Endodermal cell (in vitro differentiated cells): ENCODE measurements around the gene CLDN18. TPM values are rescaled to one million over a fixed set of nuclear protein-coding genes. Genes with fewer than 3 reads are reported as not detected.

Source experiments
- DNase-seq: peaks from one replicate; pipeline ENCODE4 v3.0.0-alpha.2; 2017
- H3K27ac ChIP-seq: 2 replicates; pipeline ENCODE4 v1.5.1; 2013; ENCODE audit warnings: mild to moderate bottlenecking, low read depth, low read length, moderate library complexity
- H3K27me3 ChIP-seq: 2 replicates; pipeline ENCODE4 v1.6.1; 2013; ENCODE audit warnings: mild to moderate bottlenecking, low read length, moderate library complexity; ENCODE audit not compliant: insufficient read depth, control insufficient read depth, poor library complexity, severe bottlenecking
- H3K36me3 ChIP-seq: 2 replicates; pipeline ENCODE4 v1.7.0; 2013; ENCODE audit warnings: mild to moderate bottlenecking, low read length, moderate library complexity; ENCODE audit not compliant: control insufficient read depth, insufficient read depth
- H3K4me1 ChIP-seq: one replicate; pipeline ENCODE4 v1.7.0; 2013; ENCODE audit warnings: low read length; ENCODE audit not compliant: control insufficient read depth, insufficient read depth
- H3K4me3 ChIP-seq: 2 replicates; pipeline ENCODE4 v1.5.1; 2013; ENCODE audit warnings: mild to moderate bottlenecking, low read length, moderate library complexity
- H3K9ac ChIP-seq: 2 replicates; pipeline ENCODE4 v1.6.1; 2013; ENCODE audit warnings: mild to moderate bottlenecking, low read length, moderate library complexity; ENCODE audit not compliant: poor library complexity, severe bottlenecking; ENCODE audit errors: extremely low read depth
- H3K9me3 ChIP-seq: 2 replicates; pipeline ENCODE4 v1.6.1; 2013; ENCODE audit warnings: mild to moderate bottlenecking, low read length, moderate library complexity; ENCODE audit not compliant: control insufficient read depth
- H3K27ac Mint-ChIP-seq: 2 replicates; pipeline ENCODE4 v1.8.0; 2020; ENCODE audit warnings: mixed read lengths
- H3K27me3 Mint-ChIP-seq: 2 replicates; pipeline ENCODE4 v1.8.0; 2021; ENCODE audit warnings: mild to moderate bottlenecking, mixed read lengths; ENCODE audit not compliant: insufficient read depth
- H3K36me3 Mint-ChIP-seq: 2 replicates; pipeline ENCODE4 v1.8.0; 2020; ENCODE audit warnings: low read depth, mixed read lengths
- H3K4me1 Mint-ChIP-seq: 2 replicates; pipeline ENCODE4 v1.8.0; 2020; ENCODE audit warnings: mixed read lengths
- H3K4me3 Mint-ChIP-seq: 2 replicates; pipeline ENCODE4 v1.8.0; 2020; ENCODE audit warnings: mild to moderate bottlenecking, moderate library complexity, mixed read lengths
- H3K9me3 Mint-ChIP-seq: 2 replicates; pipeline ENCODE4 v1.8.0; 2020; ENCODE audit warnings: mild to moderate bottlenecking, mixed read lengths
- CTCF ChIP-seq: fragments of 200-600 bp; sonication (generic); conservative IDR thresholded peaks from 2 replicates; pipeline ENCODE4 v1.5.0; 2021; ENCODE audit warnings: antibody characterized with exemption, mild to moderate bottlenecking
- WGBS, 2 experiments: methylation state at CpG; one replicate each; pipeline versions ENCODE4 v1.1.5 to v1.1.7; 2013; ENCODE audit warnings: missing lambda C conversion rate in 2 of 2, mixed read lengths in 1 of 2; ENCODE audit not compliant: insufficient coverage in 1 of 2, insufficient read length in 1 of 2; 5-methylcytosine and 5-hydroxymethylcytosine counted together
- total RNA-seq, 2 donors: library from RNA; stranded (reverse); fragmentation: NEBNext Ultra II Directional in 1 of 2; extraction: Animal tissue kit (Norgen Biotek cat#: 25700) in 1 of 2; gene quantifications; 2 replicates in 1 of 2; 3 replicates in 1 of 2; pipeline ENCODE4 v1.2.1, GENCODE V29; 2021

CLDN18 gene
- total RNA-seq, 2 donors from 2014 or later: 0.13 to 0.27 TPM

GRCh38 chr3:138003069-138003468, 6.9 kb upstream of the CLDN18 start:
- 85 to 100% methylated on average over 1 to 2 of the region's 2 CpGs for WGBS, 2 experiments
- no peak overlapping the region for H3K27ac ChIP-seq
- Mint-ChIP-seq H3K27me3 (peaks cover 34% of the 10 kb centered on the region), H3K4me1 (peaks cover 4% of the 10 kb centered on the region), H3K36me3 (no peaks in the 10 kb centered on the region), H3K27ac (no peak overlapping the region), H3K4me3 (no peak overlapping the region), H3K9me3 (no peaks in the 10 kb centered on the region)
- H3K27me3 ChIP-seq: no peaks in the 10 kb centered on the region
- H3K9me3 ChIP-seq: no peaks in the 10 kb centered on the region
- H3K4me1 ChIP-seq: peaks cover 4% of the 10 kb centered on the region
- DNase-seq: no peak
- no peaks in the 10 kb centered on the region for H3K36me3 ChIP-seq
- TF ChIP-seq CTCF: no peak
- H3K9ac ChIP-seq: no peak overlapping the region
- no peak overlapping the region for H3K4me3 ChIP-seq

- H3K4me3 Mint-ChIP-seq: no peak overlapping the region
- no peak overlapping the region for H3K27ac ChIP-seq
- no peaks in the 10 kb centered on the region for H3K9me3 Mint-ChIP-seq
- peaks cover 5% of the 10 kb centered on the region for H3K36me3 ChIP-seq
- H3K4me3 ChIP-seq: no peak overlapping the region
- H3K36me3 Mint-ChIP-seq: no peaks in the 10 kb centered on the region
- H3K4me1 ChIP-seq: no peaks in the 10 kb centered on the region
- TF ChIP-seq CTCF: no peak
- no peak overlapping the region for H3K9ac ChIP-seq
- H3K27ac Mint-ChIP-seq: no peak overlapping the region
- H3K27me3 Mint-ChIP-seq: peaks cover 23% of the 10 kb centered on the region
- H3K4me1 Mint-ChIP-seq: peaks cover 13% of the 10 kb centered on the region
- no peak for DNase-seq
- H3K27me3 ChIP-seq: no peaks in the 10 kb centered on the region
- no peaks in the 10 kb centered on the region for H3K9me3 ChIP-seq
Observed at GRCh38 chr3:138005627-138006026, 4.3 kb upstream of the CLDN18 start.

GRCh38 chr3:138007898-138008297, 2.1 kb upstream of the CLDN18 start:
- 93% methylated on average over 1 of the region's 1 CpG; no CpG with 5 or more reads in 1 of the 2 experiments for WGBS, 2 experiments
- Mint-ChIP-seq H3K27me3 (peaks cover 24% of the 10 kb centered on the region), H3K4me1 (peaks cover 28% of the 10 kb centered on the region), H3K4me3 (no peak overlapping the region), H3K27ac (no peak overlapping the region), H3K36me3 (no peaks in the 10 kb centered on the region), H3K9me3 (no peaks in the 10 kb centered on the region)
- Histone ChIP-seq H3K36me3 (peaks cover 8% of the 10 kb centered on the region), H3K27me3 (no peaks in the 10 kb centered on the region), H3K4me1 (peaks cover 7% of the 10 kb centered on the region), H3K4me3 (no peak overlapping the region), H3K9me3 (peaks cover under 1% of the 10 kb centered on the region), H3K9ac (no peak overlapping the region), H3K27ac (no peak overlapping the region)
- no peak for TF ChIP-seq CTCF
- DNase-seq: no peak
